Measurements from ENCODE around the gene DSG2.

DNA sequence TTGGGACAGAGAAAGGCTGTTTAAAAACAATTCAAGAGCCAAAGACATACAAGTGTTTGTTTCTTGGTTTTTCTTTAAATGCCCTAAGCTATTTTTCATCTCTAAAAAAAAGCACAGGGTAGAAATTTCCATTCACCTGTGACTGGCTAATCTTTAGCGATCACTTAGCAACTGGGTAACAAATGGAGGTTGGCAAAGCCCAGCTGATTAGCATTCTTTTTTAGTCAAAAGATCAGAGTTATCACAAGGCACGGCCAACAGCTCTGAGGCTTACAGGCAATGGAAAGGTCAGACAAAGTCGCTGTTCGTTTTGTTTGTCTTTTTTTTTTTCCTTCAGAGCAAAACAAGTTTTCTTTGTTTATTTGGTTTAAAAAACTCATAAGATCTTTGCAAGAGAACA, 64.7 kb downstream of the DSG2 start:
- TF ChIP-seq, protein P1, sequence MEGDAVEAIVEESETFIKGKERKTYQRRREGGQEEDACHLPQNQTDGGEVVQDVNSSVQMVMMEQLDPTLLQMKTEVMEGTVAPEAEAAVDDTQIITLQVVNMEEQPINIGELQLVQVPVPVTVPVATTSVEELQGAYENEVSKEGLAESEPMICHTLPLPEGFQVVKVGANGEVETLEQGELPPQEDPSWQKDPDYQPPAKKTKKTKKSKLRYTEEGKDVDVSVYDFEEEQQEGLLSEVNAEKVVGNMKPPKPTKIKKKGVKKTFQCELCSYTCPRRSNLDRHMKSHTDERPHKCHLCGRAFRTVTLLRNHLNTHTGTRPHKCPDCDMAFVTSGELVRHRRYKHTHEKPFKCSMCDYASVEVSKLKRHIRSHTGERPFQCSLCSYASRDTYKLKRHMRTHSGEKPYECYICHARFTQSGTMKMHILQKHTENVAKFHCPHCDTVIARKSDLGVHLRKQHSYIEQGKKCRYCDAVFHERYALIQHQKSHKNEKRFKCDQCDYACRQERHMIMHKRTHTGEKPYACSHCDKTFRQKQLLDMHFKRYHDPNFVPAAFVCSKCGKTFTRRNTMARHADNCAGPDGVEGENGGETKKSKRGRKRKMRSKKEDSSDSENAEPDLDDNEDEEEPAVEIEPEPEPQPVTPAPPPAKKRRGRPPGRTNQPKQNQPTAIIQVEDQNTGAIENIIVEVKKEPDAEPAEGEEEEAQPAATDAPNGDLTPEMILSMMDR (IDR thresholded peaks at IDR 0.05): no peak
- no peak for TF ChIP-seq POLR2A (IDR thresholded peaks at IDR 0.05)

Data from ovary (tissue), 3 donors.